GM18909 (cell line): ENCODE results near the gene PLA2G4E.

Experiments used
- ATAC-seq: cut with Tn5 transposase; IDR thresholded peaks from one replicate; pipeline ENCODE4 v1.9.1; 2021; ENCODE audit warnings: mild to moderate bottlenecking; ENCODE audit not compliant: unreplicated experiment, poor library complexity

The PLA2G4E gene

GRCh38 chr15:41994171-41994650 is 26.6 kb downstream of the PLA2G4E start:
- ATAC-seq = no peak

GRCh38 chr15:41993472-41994170 is 27.2 kb downstream of the PLA2G4E start:
- ATAC-seq = no peak

DNA sequence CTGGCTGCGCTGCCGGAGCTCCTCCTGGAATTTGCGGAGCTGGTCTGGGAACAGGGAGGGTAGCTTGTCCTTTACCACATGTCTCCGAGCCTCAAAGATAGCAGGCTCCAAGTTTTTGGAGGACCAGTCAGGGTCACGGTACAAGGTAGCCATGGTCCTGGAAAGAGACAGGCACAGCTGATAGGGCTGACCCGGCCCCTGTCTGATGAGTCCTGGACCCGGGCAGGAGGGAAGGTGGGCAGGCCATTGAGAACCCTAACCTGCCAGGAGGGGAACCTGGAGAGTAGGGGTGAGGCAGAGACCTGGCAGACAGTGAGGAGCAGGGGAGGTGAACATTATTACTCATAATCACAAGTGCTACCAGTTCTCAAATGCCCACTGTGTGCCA is 28.0 kb downstream of the PLA2G4E start:
- no peak for ATAC-seq

- ATAC-seq = no peak
Measured at GRCh38 chr15:41992151-41992802, 28.6 kb downstream of the PLA2G4E start.

DNA sequence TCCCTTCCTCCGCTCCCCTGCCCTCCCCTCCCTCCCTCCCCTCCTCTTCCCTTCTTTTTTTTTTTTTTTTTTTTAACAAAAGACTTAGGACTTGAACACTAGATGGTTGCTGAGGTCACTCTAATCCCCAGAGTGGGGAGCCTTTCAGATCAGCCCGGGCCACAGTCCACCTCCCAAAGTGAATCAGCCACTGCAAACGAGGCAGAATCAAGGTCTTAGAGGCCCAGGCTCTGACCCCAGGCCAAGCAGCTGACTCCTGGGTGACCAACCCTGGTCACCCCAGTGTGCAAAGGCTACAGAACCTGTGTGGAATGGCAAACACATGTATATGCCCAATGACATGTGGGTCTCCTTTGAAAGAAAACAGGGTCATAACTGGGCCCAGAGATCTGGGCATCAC is 30.2 kb downstream of the PLA2G4E start:
- ATAC-seq = no peak

DNA sequence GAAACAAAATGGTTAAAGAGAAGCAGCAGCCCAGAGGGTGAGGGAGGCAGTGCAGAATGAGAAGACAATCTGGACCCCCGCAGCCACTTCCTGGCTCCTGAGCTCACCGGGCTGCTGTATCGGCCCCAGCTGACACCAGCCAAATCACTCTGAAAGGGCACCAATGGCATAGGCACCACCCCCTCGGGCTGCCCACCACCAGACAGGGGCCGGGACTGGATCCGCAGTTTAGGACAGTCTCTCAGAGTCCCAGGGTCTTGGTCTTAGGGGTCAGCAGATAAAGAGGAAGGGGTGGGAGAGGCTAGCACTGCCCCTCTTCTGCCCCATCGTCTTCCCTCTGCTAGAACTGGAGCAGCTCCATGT is 30.6 kb downstream of the PLA2G4E start:
- ATAC-seq = no peak

DNA sequence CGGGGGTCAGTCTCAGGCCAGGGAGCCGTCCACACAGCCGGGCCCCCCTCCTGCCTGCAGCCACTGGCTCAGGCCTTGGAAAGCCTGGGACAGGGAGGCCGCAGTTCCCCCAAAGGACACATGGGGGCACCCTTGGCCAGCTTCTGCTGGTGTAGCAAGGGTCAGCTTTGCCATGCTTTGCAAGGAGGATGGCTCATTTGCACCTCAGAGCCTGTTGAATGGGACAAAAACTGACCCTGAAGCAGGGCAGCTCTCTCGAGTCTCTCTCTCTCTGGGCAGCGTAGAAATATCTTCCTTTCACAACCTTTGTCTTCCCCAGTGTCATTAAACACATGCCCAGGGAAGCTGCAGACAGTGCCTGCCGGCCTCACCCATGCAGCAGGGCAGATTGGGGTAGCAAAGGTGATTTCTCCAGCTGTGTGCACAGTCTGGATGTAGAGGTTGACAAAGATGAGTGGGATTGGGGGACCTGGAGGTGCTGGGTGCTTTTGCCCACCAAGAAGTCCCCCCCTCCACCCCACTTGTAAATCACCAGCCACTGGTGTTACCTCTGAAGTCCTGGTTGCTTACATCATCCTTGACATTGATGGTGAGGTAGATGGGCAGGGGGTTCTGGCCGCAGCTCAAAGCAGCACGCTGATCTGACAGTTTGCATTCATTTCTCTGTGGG is 31.1 kb downstream of the PLA2G4E start:
- ATAC-seq = no peak

DNA sequence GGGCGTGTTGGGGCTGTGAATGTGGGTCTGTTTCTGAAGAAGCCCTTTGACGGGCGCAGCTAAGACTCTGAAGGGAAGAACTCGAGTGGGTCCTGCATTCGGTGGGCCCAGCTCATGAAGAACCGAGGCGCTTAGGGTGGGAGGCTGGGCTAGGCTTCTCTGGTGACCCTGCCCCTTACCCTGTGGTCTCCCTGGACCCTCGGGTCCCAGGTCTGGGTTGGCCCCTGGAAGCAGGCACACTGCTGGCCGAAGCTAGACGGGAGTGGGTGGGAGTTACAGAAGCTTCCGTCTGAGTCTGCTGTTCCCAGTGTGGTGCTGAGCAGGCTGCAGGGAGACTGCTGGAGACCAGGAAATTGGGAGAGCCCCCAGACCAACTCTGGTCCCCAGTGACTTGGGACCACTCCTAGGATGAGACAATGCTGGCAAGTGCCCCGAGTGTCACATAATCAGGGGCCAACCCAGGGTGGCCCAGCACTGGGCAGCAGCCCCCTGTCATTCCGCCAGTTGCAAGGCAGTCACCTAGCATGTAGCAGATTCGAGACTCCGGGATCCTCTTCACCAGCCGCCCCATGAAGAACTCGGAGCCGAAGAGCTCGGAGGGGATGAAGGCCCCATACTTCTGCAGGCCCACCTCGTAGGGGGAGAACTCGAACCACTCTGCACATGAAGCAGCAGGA is 31.8 kb downstream of the PLA2G4E start:
- ATAC-seq = no peak

- ATAC-seq = no peak
Measured at GRCh38 chr15:41987925-41988275, 32.9 kb downstream of the PLA2G4E start.

DNA sequence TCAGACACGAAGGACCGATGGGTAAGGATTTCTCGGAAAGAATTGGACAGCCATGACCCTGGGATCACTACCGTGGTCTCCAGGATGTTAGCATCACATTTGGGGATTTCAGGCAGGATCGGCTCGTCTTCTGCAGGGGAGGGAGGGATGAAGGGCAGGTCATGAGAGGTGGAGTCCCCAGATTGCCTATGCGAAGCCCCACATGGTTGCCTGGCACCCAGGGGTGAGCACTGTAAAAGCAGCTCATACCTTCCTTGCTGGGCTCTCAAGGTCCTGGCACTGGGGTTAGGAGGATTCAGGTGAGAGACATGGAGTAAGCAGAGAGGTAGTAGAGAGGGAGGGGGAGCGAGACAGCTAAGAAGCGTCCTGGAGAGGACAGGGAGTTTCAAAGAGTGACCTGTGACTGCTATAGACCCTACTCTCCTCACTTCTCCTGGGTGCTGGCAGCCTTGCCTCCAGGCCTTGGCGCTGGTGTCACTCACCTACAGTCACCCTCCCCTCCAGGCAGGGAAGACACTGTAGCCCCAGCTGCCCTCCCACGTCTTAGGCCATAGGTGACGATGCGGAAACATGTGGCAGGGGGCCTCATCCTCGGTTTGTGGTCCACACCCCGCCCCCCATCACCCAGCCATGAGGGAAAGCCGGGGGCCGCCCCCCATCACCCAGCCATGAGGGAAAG is 33.5 kb downstream of the PLA2G4E start:
- ATAC-seq = no peak

GRCh38 chr15:41985236-41986160 is 35.3 kb downstream of the PLA2G4E start:
- no peak for ATAC-seq

- no peak for ATAC-seq
Measured at GRCh38 chr15:41984622-41985021, 36.2 kb downstream of the PLA2G4E start.

GRCh38 chr15:41983621-41984571 is 36.9 kb downstream of the PLA2G4E start:
- ATAC-seq = no peak

DNA sequence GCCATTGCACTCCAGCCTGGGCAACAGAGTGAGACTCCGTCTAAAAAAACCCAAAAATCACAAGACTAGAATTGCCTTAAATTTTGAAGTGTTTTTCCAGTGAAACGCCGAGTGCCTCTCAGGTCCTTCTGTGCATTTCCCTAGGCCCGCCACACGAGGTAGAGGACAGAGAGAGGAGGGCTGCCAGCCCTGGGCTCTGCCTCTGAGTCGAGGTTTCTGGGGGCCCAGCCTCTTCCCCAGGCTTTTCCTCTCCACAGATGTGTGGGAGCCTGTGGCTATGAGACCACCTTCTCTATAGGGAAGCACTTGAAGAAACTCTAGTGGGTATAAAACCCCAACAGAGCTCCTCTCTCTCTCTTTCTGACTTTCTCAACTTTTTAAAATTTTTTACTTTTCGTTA is 37.6 kb downstream of the PLA2G4E start:
- ATAC-seq = no peak

DNA sequence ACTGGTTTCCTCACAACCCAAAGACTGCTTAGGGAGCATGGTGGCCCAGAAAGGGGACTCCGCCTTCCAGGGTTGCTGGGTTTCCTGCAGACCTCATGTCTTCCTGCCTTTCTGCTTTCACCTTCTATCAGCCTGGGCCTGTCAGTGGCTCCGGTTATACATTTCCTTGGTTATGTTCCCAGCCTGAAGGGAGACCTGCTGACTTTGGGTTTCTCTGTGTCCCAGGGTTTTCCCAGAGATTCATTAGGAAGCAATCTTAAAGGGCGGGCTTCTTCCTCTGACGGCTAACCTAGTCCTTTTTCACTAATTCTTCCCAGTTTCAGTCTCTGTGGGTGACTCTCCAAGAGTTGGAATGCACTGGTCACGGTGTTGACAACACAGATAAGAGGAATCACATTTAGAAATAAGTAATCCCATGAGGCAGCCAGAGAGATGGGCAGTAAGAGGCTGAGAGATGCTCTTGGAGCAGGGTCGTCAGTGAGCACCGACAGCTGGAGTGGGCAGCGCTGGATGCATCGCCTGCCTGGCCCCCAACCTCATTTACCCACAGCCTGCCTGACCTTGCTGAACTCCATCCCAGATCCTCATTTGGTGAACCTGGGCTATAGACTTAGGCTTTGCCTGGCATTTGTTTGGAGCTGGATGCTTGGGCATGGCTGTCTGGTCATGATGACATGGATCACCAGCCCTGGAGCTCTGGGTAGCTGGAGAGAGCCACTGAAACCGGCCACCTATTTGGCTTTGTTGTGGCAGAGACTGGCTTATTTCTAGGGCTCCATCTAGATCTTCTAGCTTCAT is 38.5 kb downstream of the PLA2G4E start:
- ATAC-seq = no peak

DNA sequence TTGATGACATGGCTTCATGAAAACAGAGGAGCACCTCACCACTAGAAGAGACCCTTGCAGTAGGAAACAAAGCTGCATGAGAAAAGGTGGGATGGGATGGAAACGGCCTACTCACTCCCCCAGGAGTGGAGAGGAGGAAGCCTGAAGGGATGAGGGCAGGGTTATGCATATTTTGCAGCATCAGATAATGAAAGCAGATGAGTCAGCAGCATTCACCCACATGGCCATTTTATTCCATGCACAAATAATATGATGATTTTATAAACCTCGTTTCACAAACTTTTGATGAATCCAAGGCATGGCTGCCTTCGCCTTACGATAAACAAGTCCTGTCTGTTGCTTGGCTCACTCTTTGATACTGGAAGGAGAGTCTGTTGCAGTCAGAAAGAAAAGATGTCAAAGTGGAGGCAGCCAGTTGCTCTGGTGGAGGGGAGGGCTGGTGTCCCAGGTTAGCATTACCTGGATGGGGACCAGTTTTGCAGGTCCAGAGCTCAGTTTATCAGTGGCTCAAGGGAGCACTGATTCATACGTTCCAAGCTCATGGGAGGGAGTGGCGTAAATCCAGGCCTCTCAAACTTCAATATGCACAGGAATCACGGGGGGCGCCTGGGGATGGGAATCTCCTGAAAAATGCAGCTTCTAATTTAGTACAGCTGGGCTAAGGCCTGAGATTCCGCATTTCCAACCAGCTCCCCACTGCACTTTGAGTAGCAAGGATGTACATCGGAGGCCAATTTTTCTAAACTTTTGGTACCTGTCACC is 39.3 kb downstream of the PLA2G4E start:
- no peak for ATAC-seq
